Measurements from ENCODE around the gene NDUFA8.

- TF ChIP-seq FOXJ3 (CRISPR knock-in tag; IDR thresholded peaks at IDR 0.05) (no peak), NFE2L1 (tag; IDR thresholded peaks at IDR 0.05; ENCODE audit: borderline replicate concordance, low read depth) (no peak)
Measured at GRCh38 chr9:122192261-122192875, 32.8 kb upstream of the NDUFA8 start.

Data from K562 (cell line).